GM12878 (cell line): ENCODE measurements around the gene TGDS. TPM values are rescaled to one million over a fixed set of nuclear protein-coding genes. Genes with fewer than 3 reads are reported as not detected.

Experiments used
- BACH1 ChIP-seq: fragments of 450-650 bp; IDR thresholded peaks from 2 replicates; pipeline ENCODE4 v1.6.1; 2017; ENCODE audit warnings: mild to moderate bottlenecking, borderline replicate concordance
- BRCA1 ChIP-seq: IDR thresholded peaks from 2 replicates; pipeline ENCODE4 v1.6.1; 2011; ENCODE audit warnings: low read depth, low read length, improper control_type of control experiment
- DPF2 ChIP-seq: fragments of 450-650 bp; IDR thresholded peaks from 2 replicates; pipeline ENCODE4 v1.6.1; 2017; ENCODE audit warnings: mild to moderate bottlenecking
- GABPA ChIP-seq: IDR thresholded peaks from 2 replicates; pipeline ENCODE4 v1.6.1; 2014; ENCODE audit warnings: antibody characterized with exemption, low read depth, mild to moderate bottlenecking, inconsistent platforms
- IKZF2 ChIP-seq, 2 experiments: fragments of 450-650 bp; IDR thresholded peaks; 2 replicates each; pipeline ENCODE4 v1.6.1; 2017; ENCODE audit warnings: mild to moderate bottlenecking in 2 of 2, moderate library complexity in 2 of 2
- JUNB ChIP-seq: IDR thresholded peaks from 2 replicates; pipeline ENCODE4 v1.6.1; 2016; ENCODE audit warnings: antibody characterized with exemption, mild to moderate bottlenecking
- MYB ChIP-seq: fragments of 150-350 bp; IDR thresholded peaks from 2 replicates; pipeline ENCODE4 v1.6.1; 2014; ENCODE audit warnings: mild to moderate bottlenecking, low read depth, low read length, borderline replicate concordance
- MYC ChIP-seq: IDR thresholded peaks from 2 replicates; pipeline ENCODE4 v1.6.1; 2011; ENCODE audit warnings: mild to moderate bottlenecking, low read length, moderate library complexity, inconsistent platforms; ENCODE audit not compliant: insufficient read depth, insufficient replicate concordance, insufficient read length, severe bottlenecking
- NBN ChIP-seq: fragments of 450-650 bp; IDR thresholded peaks from 2 replicates; pipeline ENCODE4 v1.6.1; 2016
- NFIC ChIP-seq: IDR thresholded peaks from 2 replicates; pipeline ENCODE4 v1.6.1; 2012; ENCODE audit warnings: low read depth, mild to moderate bottlenecking, inconsistent platforms, low read length, moderate library complexity
- POLR2A ChIP-seq: IDR thresholded peaks from 2 replicates; pipeline ENCODE4 v1.6.1; 2011; ENCODE audit warnings: low read depth, mild to moderate bottlenecking, low read length
- RELA ChIP-seq: fragments of 450-650 bp; IDR thresholded peaks from 2 replicates; pipeline ENCODE4 v1.8.0; 2014; ENCODE audit warnings: borderline replicate concordance; ENCODE audit not compliant: partially characterized antibody
- RFX5 ChIP-seq: IDR thresholded peaks from 2 replicates; pipeline ENCODE4 v1.6.1; 2011; ENCODE audit warnings: low read depth, low read length, improper control_type of control experiment
- RUNX3 ChIP-seq: IDR thresholded peaks from 2 replicates; pipeline ENCODE4 v1.6.1; 2012; ENCODE audit warnings: low read length, inconsistent platforms
- SREBF1 ChIP-seq: IDR thresholded peaks from 2 replicates; pipeline ENCODE4 v1.6.1; 2012; ENCODE audit warnings: mild to moderate bottlenecking, low read length
- TCF12 ChIP-seq: IDR thresholded peaks from 2 replicates; pipeline ENCODE4 v1.6.1; 2011; ENCODE audit warnings: low read depth, mild to moderate bottlenecking, low read length
- WRNIP1 ChIP-seq: IDR thresholded peaks from 2 replicates; pipeline ENCODE4 v1.6.1; 2011; ENCODE audit warnings: low read depth, low read length, improper control_type of control experiment, borderline replicate concordance
- ZBED1 ChIP-seq: IDR thresholded peaks from 2 replicates; pipeline ENCODE4 v1.6.1; 2016; ENCODE audit warnings: borderline replicate concordance
- ZNF207 ChIP-seq: fragments of 450-650 bp; IDR thresholded peaks from 2 replicates; pipeline ENCODE4 v1.6.1; 2014; ENCODE audit warnings: antibody characterized with exemption, mild to moderate bottlenecking, borderline replicate concordance
- ZNF24 ChIP-seq: fragments of 450-650 bp; IDR thresholded peaks from 2 replicates; pipeline ENCODE4 v1.6.1; 2017; ENCODE audit warnings: antibody characterized with exemption, mild to moderate bottlenecking
- ZNF622 ChIP-seq: fragments of 450-650 bp; IDR thresholded peaks from 2 replicates; pipeline ENCODE4 v1.6.1; 2017; ENCODE audit warnings: mild to moderate bottlenecking, inconsistent platforms
- polyA plus RNA-seq, 11 experiments: library from polyadenylated mRNA; depleted of rRNA in 4 of 11; unstranded in 6 of 11; stranded (reverse) in 5 of 11; fragments of >200 nt; fragmentation: Nextera tagmentation in 4 of 11; fragmentation: Illumina TruSeq in 1 of 11; extraction: Ambion mirVana in 4 of 11; extraction: Trizol in 1 of 11; gene quantifications; 1 replicate in 1 of 11; 2 replicates in 10 of 11; pipeline versions ENCODE4 v1.2.1 to v1.2.3, GENCODE V29; 2011 to 2016; ENCODE audit warnings: inconsistent platforms in 2 of 11, missing spikeins in 2 of 11, low read depth in 1 of 11
- total RNA-seq, 4 experiments: library from RNA; depleted of rRNA in 3 of 4; stranded (reverse); fragments of >200 nt in 3 of 4; fragmentation: Illumina TruSeq in 1 of 4; extraction: Trizol in 1 of 4; gene quantifications; 2 replicates each; pipeline versions ENCODE4 v1.2.1 to v1.2.3, GENCODE V29; 2013 to 2021
- TF ChIP-seq, protein P1 (sequence below): fragments of 450-650 bp; IDR thresholded peaks from 2 replicates; pipeline ENCODE4 v1.6.1; 2017; ENCODE audit warnings: borderline replicate concordance
- TF ChIP-seq, protein P2 (sequence below): fragments of 450-650 bp; formaldehyde crosslinking; IDR thresholded peaks from 2 replicates; pipeline ENCODE4 v1.4.0; 2020; ENCODE audit warnings: mild to moderate bottlenecking, moderate library complexity
- TF ChIP-seq, protein P3 (sequence below): IDR thresholded peaks from 2 replicates; pipeline ENCODE4 v1.6.1; 2011; ENCODE audit warnings: low read depth, low read length, improper control_type of control experiment, borderline replicate concordance
- TF ChIP-seq, protein P4 (sequence below): fragments of 450-650 bp; IDR thresholded peaks from 2 replicates; pipeline ENCODE4 v1.6.1; 2017; ENCODE audit warnings: mild to moderate bottlenecking

The TGDS gene
- total and polyA plus RNA-seq, 10 of the 15 experiments (the other 5 are each of a cell fraction or from before 2014, with no cell fraction given) = 13.1 to 44.3 (median 23.8) TPM

DNA sequence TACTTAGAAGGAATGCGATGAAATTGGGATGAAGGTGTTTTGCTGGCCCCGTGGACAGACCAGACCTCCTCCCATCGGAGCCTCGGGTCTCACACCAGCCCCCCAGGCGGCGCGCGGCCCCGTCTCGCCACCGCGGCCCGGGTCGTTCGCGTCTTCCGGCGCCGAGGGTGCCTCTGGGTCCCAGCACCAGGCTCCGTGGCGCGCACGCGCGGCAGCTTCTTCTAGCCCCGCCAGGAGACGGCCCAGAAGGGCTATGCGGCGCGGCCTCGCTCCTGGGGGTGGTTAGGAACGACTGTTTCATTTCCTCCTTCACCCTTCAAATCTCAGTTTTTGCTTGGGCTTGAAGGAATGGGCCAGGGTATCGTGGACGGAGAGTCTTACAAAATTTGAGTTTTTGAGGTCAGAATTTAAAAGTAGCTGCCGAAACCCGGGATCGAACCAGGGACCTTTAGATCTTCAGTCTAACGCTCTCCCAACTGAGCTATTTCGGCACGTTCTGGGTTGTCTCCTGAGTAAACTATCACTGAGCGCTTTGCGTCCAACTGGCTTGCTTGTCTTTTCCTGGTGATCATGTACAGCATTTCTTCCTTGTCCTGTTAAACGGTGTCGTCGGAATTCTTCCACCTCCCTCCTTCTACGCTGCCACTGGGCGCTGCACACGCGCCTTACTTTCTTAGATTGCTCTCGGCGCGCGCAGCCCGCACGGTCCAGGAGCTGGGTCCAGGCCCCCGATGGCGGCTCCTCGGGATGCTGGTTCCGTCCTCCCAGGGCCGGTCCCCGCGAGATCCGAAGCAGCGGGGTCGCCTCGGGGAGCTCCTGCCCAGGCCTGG, 46.5 kb downstream of the TGDS start (continued):
- TF ChIP-seq, protein P1, sequence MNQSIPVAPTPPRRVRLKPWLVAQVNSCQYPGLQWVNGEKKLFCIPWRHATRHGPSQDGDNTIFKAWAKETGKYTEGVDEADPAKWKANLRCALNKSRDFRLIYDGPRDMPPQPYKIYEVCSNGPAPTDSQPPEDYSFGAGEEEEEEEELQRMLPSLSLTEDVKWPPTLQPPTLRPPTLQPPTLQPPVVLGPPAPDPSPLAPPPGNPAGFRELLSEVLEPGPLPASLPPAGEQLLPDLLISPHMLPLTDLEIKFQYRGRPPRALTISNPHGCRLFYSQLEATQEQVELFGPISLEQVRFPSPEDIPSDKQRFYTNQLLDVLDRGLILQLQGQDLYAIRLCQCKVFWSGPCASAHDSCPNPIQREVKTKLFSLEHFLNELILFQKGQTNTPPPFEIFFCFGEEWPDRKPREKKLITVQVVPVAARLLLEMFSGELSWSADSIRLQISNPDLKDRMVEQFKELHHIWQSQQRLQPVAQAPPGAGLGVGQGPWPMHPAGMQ = no peak
- no peak for TF ChIP-seq RELA
- peak; percentile 57; the same call in 1 of the 2 replicates for TF ChIP-seq NFIC
- TF ChIP-seq BRCA1 = no peak
- 0 out of 2 replicates have a peak, but pooled peaks have one; percentile 10 for TF ChIP-seq BACH1
- TF ChIP-seq ZNF622 = no peak
- no peak for TF ChIP-seq ZBED1
- TF ChIP-seq NBN = peak; percentile 93
- no peak for TF ChIP-seq MYC
- peak; percentile 90 for TF ChIP-seq POLR2A
- no peak for TF ChIP-seq SREBF1
- TF ChIP-seq WRNIP1 = no peak
- TF ChIP-seq ZNF24 = peak; percentile 100
- TF ChIP-seq DPF2 = peak; percentile 48; the same call in 1 of the 2 replicates
- peak; percentile 52; the same call in 1 of the 2 replicates for TF ChIP-seq RFX5
- TF ChIP-seq ZNF207 = 0 out of 2 replicates have a peak, but pooled peaks have one; percentile 33
- TF ChIP-seq, protein P2, sequence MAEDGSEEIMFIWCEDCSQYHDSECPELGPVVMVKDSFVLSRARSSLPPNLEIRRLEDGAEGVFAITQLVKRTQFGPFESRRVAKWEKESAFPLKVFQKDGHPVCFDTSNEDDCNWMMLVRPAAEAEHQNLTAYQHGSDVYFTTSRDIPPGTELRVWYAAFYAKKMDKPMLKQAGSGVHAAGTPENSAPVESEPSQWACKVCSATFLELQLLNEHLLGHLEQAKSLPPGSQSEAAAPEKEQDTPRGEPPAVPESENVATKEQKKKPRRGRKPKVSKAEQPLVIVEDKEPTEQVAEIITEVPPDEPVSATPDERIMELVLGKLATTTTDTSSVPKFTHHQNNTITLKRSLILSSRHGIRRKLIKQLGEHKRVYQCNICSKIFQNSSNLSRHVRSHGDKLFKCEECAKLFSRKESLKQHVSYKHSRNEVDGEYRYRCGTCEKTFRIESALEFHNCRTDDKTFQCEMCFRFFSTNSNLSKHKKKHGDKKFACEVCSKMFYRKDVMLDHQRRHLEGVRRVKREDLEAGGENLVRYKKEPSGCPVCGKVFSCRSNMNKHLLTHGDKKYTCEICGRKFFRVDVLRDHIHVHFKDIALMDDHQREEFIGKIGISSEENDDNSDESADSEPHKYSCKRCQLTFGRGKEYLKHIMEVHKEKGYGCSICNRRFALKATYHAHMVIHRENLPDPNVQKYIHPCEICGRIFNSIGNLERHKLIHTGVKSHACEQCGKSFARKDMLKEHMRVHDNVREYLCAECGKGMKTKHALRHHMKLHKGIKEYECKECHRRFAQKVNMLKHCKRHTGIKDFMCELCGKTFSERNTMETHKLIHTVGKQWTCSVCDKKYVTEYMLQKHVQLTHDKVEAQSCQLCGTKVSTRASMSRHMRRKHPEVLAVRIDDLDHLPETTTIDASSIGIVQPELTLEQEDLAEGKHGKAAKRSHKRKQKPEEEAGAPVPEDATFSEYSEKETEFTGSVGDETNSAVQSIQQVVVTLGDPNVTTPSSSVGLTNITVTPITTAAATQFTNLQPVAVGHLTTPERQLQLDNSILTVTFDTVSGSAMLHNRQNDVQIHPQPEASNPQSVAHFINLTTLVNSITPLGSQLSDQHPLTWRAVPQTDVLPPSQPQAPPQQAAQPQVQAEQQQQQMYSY (CRISPR knock-in tag) = no peak
- TF ChIP-seq JUNB = no peak
- TF ChIP-seq TCF12 = 0 out of 2 replicates have a peak, but pooled peaks have one; percentile 8
- TF ChIP-seq, protein P3, sequence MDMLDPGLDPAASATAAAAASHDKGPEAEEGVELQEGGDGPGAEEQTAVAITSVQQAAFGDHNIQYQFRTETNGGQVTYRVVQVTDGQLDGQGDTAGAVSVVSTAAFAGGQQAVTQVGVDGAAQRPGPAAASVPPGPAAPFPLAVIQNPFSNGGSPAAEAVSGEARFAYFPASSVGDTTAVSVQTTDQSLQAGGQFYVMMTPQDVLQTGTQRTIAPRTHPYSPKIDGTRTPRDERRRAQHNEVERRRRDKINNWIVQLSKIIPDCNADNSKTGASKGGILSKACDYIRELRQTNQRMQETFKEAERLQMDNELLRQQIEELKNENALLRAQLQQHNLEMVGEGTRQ = no peak
- TF ChIP-seq GABPA = peak; percentile 48
- peak; percentile 88 for TF ChIP-seq RUNX3
- TF ChIP-seq, protein P4, sequence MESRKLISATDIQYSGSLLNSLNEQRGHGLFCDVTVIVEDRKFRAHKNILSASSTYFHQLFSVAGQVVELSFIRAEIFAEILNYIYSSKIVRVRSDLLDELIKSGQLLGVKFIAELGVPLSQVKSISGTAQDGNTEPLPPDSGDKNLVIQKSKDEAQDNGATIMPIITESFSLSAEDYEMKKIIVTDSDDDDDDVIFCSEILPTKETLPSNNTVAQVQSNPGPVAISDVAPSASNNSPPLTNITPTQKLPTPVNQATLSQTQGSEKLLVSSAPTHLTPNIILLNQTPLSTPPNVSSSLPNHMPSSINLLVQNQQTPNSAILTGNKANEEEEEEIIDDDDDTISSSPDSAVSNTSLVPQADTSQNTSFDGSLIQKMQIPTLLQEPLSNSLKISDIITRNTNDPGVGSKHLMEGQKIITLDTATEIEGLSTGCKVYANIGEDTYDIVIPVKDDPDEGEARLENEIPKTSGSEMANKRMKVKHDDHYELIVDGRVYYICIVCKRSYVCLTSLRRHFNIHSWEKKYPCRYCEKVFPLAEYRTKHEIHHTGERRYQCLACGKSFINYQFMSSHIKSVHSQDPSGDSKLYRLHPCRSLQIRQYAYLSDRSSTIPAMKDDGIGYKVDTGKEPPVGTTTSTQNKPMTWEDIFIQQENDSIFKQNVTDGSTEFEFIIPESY = no peak
- peak; percentile 79 to 88 for TF ChIP-seq IKZF2 (IDR thresholded peaks at IDR 0.05)
- no peak for TF ChIP-seq MYB
